SU-DHL-6 (cell line): ENCODE measurements around the gene CDCA3.

Experiments
- H2AFZ ChIP-seq: fragments of 200-600 bp; sonication (generic); 2 replicates; pipeline ENCODE4 v1.6.1; 2014; ENCODE audit warnings: low read depth, mild to moderate bottlenecking, moderate library complexity, mixed read lengths, antibody characterized with exemption, low read length; ENCODE audit not compliant: severe bottlenecking
- H3F3A ChIP-seq: fragments of 200-600 bp; shearing (Covaris generic); 2 replicates; pipeline ENCODE4 v1.6.0; 2016; ENCODE audit warnings: antibody characterized with exemption, mild to moderate bottlenecking; ENCODE audit not compliant: insufficient read depth
- H3K27ac ChIP-seq: fragments of 200-600 bp; sonication (generic); 2 replicates; pipeline ENCODE4 v1.5.1; 2016; ENCODE audit warnings: low read depth, mild to moderate bottlenecking, low read length, moderate library complexity, mixed read lengths
- H3K27me3 ChIP-seq: fragments of 200-600 bp; sonication (generic), shearing (Covaris generic); 2 replicates; pipeline ENCODE4 v1.6.0; 2014; ENCODE audit warnings: mild to moderate bottlenecking, low read length
- H3K36me3 ChIP-seq: fragments of 200-600 bp; sonication (generic); 2 replicates; pipeline ENCODE4 v1.6.1; 2014; ENCODE audit warnings: mild to moderate bottlenecking, low read length, mixed read lengths
- H3K4me2 ChIP-seq: fragments of 300-600, 200-600 bp; shearing (Covaris generic), sonication (generic); 2 replicates; pipeline ENCODE4 v1.6.0; 2014; ENCODE audit warnings: low read length, low read depth, mild to moderate bottlenecking; ENCODE audit not compliant: poor library complexity, severe bottlenecking
- H3K4me3 ChIP-seq: fragments of 200-600 bp; sonication (generic); 2 replicates; pipeline ENCODE4 v1.5.1; 2014; ENCODE audit warnings: antibody characterized with exemption, low read length, mild to moderate bottlenecking, mixed read lengths; ENCODE audit not compliant: insufficient read depth, poor library complexity, severe bottlenecking
- H3K79me2 ChIP-seq: fragments of 200-600 bp; sonication (generic); 2 replicates; pipeline ENCODE4 v1.6.1; 2014; ENCODE audit warnings: mild to moderate bottlenecking, low read length, moderate library complexity; ENCODE audit not compliant: insufficient read depth
- H3K9ac ChIP-seq: fragments of 200-600 bp; sonication (generic); 2 replicates; pipeline ENCODE4 v1.7.0; 2014; ENCODE audit warnings: mild to moderate bottlenecking, low read length
- H3K9me2 ChIP-seq: fragments of 200-600 bp; sonication (generic); replicated peaks from 2 replicates; pipeline ENCODE4 v1.6.1; 2014; ENCODE audit warnings: low read length; ENCODE audit not compliant: insufficient read depth
- H3K9me3 ChIP-seq: fragments of 200-600 bp; sonication (generic); 2 replicates; pipeline ENCODE4 v1.6.1; 2014; ENCODE audit warnings: low read length, mixed read lengths; ENCODE audit not compliant: insufficient read depth
- H4K20me1 ChIP-seq: fragments of 200-600 bp; sonication (generic); 2 replicates; pipeline ENCODE4 v1.6.1; 2014; ENCODE audit warnings: low read depth, mild to moderate bottlenecking, antibody characterized with exemption, low read length, moderate library complexity, mixed read lengths
- CTCF ChIP-seq: fragments of 200-600 bp; sonication (generic); IDR thresholded peaks from one replicate; pipeline ENCODE4 v1.5.1; 2017; ENCODE audit warnings: antibody characterized with exemption, mild to moderate bottlenecking, low read length, moderate library complexity; ENCODE audit not compliant: insufficient read depth, poor library complexity, severe bottlenecking
- EZH2phosphoT487 ChIP-seq: fragments of 200-600 bp; sonication (generic), shearing (Covaris generic); conservative IDR thresholded peaks from 2 replicates; pipeline ENCODE4 v1.6.1; 2018; ENCODE audit warnings: mild to moderate bottlenecking, antibody characterized with exemption, low read length, moderate library complexity, mixed read lengths

Gene CDCA3

GRCh38 chr12:6823182-6824084 is 27.7 kb downstream of the CDCA3 start:
- Histone ChIP-seq H3F3A (no peaks in the 10 kb centered on the region), H3K27me3 (no peaks in the 10 kb centered on the region), H4K20me1 (no peaks in the 10 kb centered on the region; the same call in 1 of the 2 replicates), H3K9me3 (no peaks in the 10 kb centered on the region), H3K79me2 (no peaks in the 10 kb centered on the region), H3K9me2 (no peaks in the 10 kb centered on the region), H3K4me2 (no peak overlapping the region), H3K36me3 (no peaks in the 10 kb centered on the region), H3K4me3 (no peak overlapping the region), H2AFZ (no peak overlapping the region), H3K27ac (no peak overlapping the region), H3K9ac (no peak overlapping the region)
- TF ChIP-seq CTCF: no peak
- TF ChIP-seq EZH2phosphoT487: no peak

- H3F3A ChIP-seq: no peaks in the 10 kb centered on the region
- H3K79me2 ChIP-seq: no peaks in the 10 kb centered on the region
- H3K4me2 ChIP-seq: no peak overlapping the region
Observed at GRCh38 chr12:6822426-6823135, 28.5 kb downstream of the CDCA3 start.

GRCh38 chr12:6821591-6822425 is 29.3 kb downstream of the CDCA3 start, which contains the start of gene GPR162:
TSS of gene GPR162 (plus strand) at chr12:6821821. CDS start at chr12:6823899, 2,078 bp downstream.
- H2AFZ ChIP-seq: no peak within 1 kb of the TSS
- TF ChIP-seq CTCF: no peak
- TF ChIP-seq EZH2phosphoT487: no peak
- no peak within 1 kb of the TSS for H3K9ac ChIP-seq
- no peaks in the 10 kb centered on the region for H3K27me3 ChIP-seq
- no peak within 1 kb of the TSS for H3K4me3 ChIP-seq
- H3K9me2 ChIP-seq: no peaks in the 10 kb centered on the region
- H3K79me2 ChIP-seq: no peaks in the 10 kb centered on the region
- H3K27ac ChIP-seq: no peak within 1 kb of the TSS
- H3K9me3 ChIP-seq: no peaks in the 10 kb centered on the region
- H3F3A ChIP-seq: no peaks in the 10 kb centered on the region
- no peaks in the 10 kb centered on the region for H4K20me1 ChIP-seq
- H3K36me3 ChIP-seq: no peaks in the 10 kb centered on the region
- no peak within 1 kb of the TSS for H3K4me2 ChIP-seq

More at GRCh38 chr12:6822426-6823135, 28.5 kb downstream of the CDCA3 start:
- Histone ChIP-seq H3K27ac (no peak overlapping the region), H3K4me3 (no peak overlapping the region), H3K9me3 (no peaks in the 10 kb centered on the region), H3K27me3 (no peaks in the 10 kb centered on the region), H3K9ac (no peak overlapping the region), H3K9me2 (no peaks in the 10 kb centered on the region), H3K36me3 (no peaks in the 10 kb centered on the region), H2AFZ (no peak overlapping the region), H4K20me1 (no peaks in the 10 kb centered on the region; the same call in 1 of the 2 replicates)
- TF ChIP-seq CTCF (no peak), EZH2phosphoT487 (no peak)
